PFSK-1 (cell line): ENCODE results near the gene SKAP2.

Source experiments
- TAF1 ChIP-seq: IDR thresholded peaks from 2 replicates; pipeline ENCODE4 v1.6.1; 2012; ENCODE audit warnings: low read length, control low read depth, borderline replicate concordance; ENCODE audit not compliant: insufficient read depth
- TF ChIP-seq, protein P1 (sequence below), 2 experiments: IDR thresholded peaks; 2 replicates each; pipeline versions ENCODE4 v1.6.1 to v1.8.0; 2011 to 2012; ENCODE audit warnings: low read depth in 2 of 2, low read length in 2 of 2, control low read depth in 1 of 2, inconsistent platforms in 1 of 2, mild to moderate bottlenecking in 1 of 2, moderate library complexity in 1 of 2; ENCODE audit not compliant: insufficient read depth in 1 of 2

GRCh38 chr7:26626156-26626555 lies 238.2 kb downstream of the SKAP2 start:
- TF ChIP-seq, protein P1, sequence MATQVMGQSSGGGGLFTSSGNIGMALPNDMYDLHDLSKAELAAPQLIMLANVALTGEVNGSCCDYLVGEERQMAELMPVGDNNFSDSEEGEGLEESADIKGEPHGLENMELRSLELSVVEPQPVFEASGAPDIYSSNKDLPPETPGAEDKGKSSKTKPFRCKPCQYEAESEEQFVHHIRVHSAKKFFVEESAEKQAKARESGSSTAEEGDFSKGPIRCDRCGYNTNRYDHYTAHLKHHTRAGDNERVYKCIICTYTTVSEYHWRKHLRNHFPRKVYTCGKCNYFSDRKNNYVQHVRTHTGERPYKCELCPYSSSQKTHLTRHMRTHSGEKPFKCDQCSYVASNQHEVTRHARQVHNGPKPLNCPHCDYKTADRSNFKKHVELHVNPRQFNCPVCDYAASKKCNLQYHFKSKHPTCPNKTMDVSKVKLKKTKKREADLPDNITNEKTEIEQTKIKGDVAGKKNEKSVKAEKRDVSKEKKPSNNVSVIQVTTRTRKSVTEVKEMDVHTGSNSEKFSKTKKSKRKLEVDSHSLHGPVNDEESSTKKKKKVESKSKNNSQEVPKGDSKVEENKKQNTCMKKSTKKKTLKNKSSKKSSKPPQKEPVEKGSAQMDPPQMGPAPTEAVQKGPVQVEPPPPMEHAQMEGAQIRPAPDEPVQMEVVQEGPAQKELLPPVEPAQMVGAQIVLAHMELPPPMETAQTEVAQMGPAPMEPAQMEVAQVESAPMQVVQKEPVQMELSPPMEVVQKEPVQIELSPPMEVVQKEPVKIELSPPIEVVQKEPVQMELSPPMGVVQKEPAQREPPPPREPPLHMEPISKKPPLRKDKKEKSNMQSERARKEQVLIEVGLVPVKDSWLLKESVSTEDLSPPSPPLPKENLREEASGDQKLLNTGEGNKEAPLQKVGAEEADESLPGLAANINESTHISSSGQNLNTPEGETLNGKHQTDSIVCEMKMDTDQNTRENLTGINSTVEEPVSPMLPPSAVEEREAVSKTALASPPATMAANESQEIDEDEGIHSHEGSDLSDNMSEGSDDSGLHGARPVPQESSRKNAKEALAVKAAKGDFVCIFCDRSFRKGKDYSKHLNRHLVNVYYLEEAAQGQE (IDR thresholded peaks at IDR 0.05; ENCODE audit: insufficient read depth in 1 of 2, low read depth in 2 of 2, low read length in 2 of 2) = no peak
- TF ChIP-seq TAF1 = no peak
